B cell (primary cell): ENCODE measurements around the gene CARD8. TPM values are rescaled to one million over a fixed set of nuclear protein-coding genes. Genes with fewer than 3 reads are reported as not detected.
A peak's percentile ranks its signal among the peaks of the same experiment; 100 is the strongest.

Experiments used
- ATAC-seq: fragments of 200-7000 bp; cut with Tn5 transposase; one replicate; pipeline ENCODE4 v1.10.0; 2021; ENCODE audit warnings: low read depth, mild to moderate bottlenecking, moderate number of reproducible peaks, moderate library complexity
- CTCF ChIA-PET: fragments of 350-600 bp; sonication (Branson Sonifier 250); formaldehyde crosslinking; loops from one replicate; lab custom pipeline; 2021; ENCODE audit warnings: antibody characterized with exemption, inconsistent platforms; lab: Charles Lee
- POLR2A ChIA-PET: fragments of 350-600 bp; sonication (Branson Sonifier 250); formaldehyde crosslinking; loops from one replicate; lab custom pipeline; 2021; ENCODE audit warnings: antibody characterized with exemption; lab: Charles Lee
- DNase-seq: peaks from one replicate; pipeline ENCODE4 v3.0.0; 2013
- H2AFZ ChIP-seq: 2 replicates; pipeline ENCODE4 v1.6.1; 2012; ENCODE audit warnings: mild to moderate bottlenecking, low read depth, low read length; ENCODE audit not compliant: insufficient read depth, poor library complexity, severe bottlenecking
- H3K27ac ChIP-seq, 2 donors: 1 replicate in 1 of 2; 2 replicates in 1 of 2; pipeline ENCODE4 v1.5.1; 2012 to 2013; ENCODE audit warnings: low read length in 2 of 2, mild to moderate bottlenecking in 2 of 2, moderate library complexity in 1 of 2
- H3K27me3 ChIP-seq, 4 experiments: fragments of 200-600 bp in 1 of 4; sonication (generic) in 1 of 4; replicated peaks in 1 of 4; 1 replicate in 2 of 4; 2 replicates in 2 of 4; pipeline versions ENCODE4 v1.6.1 to v1.7.0; 2013 to 2016; ENCODE audit warnings: low read length in 3 of 4, mild to moderate bottlenecking in 2 of 4, mixed read lengths in 1 of 4, moderate library complexity in 1 of 4; ENCODE audit not compliant: insufficient read depth in 4 of 4, control insufficient read depth in 3 of 4; ENCODE audit errors: control extremely low read depth in 1 of 4
- H3K36me3 ChIP-seq, 2 experiments: replicated peaks in 1 of 2; 1 replicate in 1 of 2; 2 replicates in 1 of 2; pipeline versions ENCODE4 v1.6.1 to v1.7.1; 2013; ENCODE audit warnings: low read length in 1 of 2; ENCODE audit not compliant: insufficient read depth in 2 of 2, control insufficient read depth in 1 of 2; ENCODE audit errors: control extremely low read depth in 1 of 2, extremely low read depth in 1 of 2
- H3K4me1 ChIP-seq, 2 donors: fragments of 200-600 bp in 1 of 2; sonication (generic) in 1 of 2; 1 replicate in 1 of 2; 2 replicates in 1 of 2; pipeline versions ENCODE4 v1.5.1 to v1.6.1; 2013 to 2017; ENCODE audit warnings: low read length in 2 of 2; ENCODE audit not compliant: control insufficient read depth in 2 of 2, insufficient read depth in 2 of 2
- H3K4me2 ChIP-seq: replicated peaks from 2 replicates; pipeline ENCODE3; 2012; ENCODE audit warnings: mild to moderate bottlenecking, low read depth, low read length; ENCODE audit not compliant: poor library complexity, severe bottlenecking
- H3K4me3 ChIP-seq, 5 experiments: fragments of 200-600 bp in 1 of 5; sonication (generic) in 1 of 5; 1 replicate in 3 of 5; 2 replicates in 2 of 5; pipeline versions ENCODE4 v1.5.1 to v1.7.0; 2011 to 2016; ENCODE audit warnings: low read length in 4 of 5, mild to moderate bottlenecking in 4 of 5, low read depth in 2 of 5, control low read depth in 1 of 5, moderate library complexity in 1 of 5; ENCODE audit not compliant: insufficient read depth in 1 of 5; ENCODE audit errors: control extremely low read depth in 1 of 5, extremely low read depth in 1 of 5
- H3K79me2 ChIP-seq: fragments of 200-600 bp; sonication (generic); one replicate; pipeline ENCODE4 v1.6.0; 2016; ENCODE audit warnings: low read length; ENCODE audit not compliant: control insufficient read depth, insufficient read depth
- H3K9ac ChIP-seq: fragments of 200-600 bp; sonication (generic); 2 replicates; pipeline ENCODE4 v1.6.1; 2017; ENCODE audit warnings: mild to moderate bottlenecking, low read length, moderate library complexity
- H3K9me3 ChIP-seq, 3 donors: one replicate each; pipeline versions ENCODE4 v1.6.1 to v1.7.1; 2013; ENCODE audit warnings: low read length in 2 of 3; ENCODE audit not compliant: control insufficient read depth in 2 of 3, insufficient read depth in 1 of 3; ENCODE audit errors: control extremely low read depth in 1 of 3
- H4K20me1 ChIP-seq: 2 replicates; pipeline ENCODE4 v1.6.0; 2012; ENCODE audit warnings: mild to moderate bottlenecking, low read length; ENCODE audit not compliant: insufficient read depth, control insufficient read depth, poor library complexity, severe bottlenecking
- H3K27ac Mint-ChIP-seq: one replicate; pipeline ENCODE4 v1.8.0; 2021; ENCODE audit warnings: mixed read lengths
- H3K27me3 Mint-ChIP-seq: one replicate; pipeline ENCODE4 v1.8.0; 2021; ENCODE audit warnings: mixed read lengths
- H3K4me1 Mint-ChIP-seq: one replicate; pipeline ENCODE4 v1.8.0; 2021; ENCODE audit warnings: mixed read lengths
- H3K4me3 Mint-ChIP-seq: one replicate; pipeline ENCODE4 v1.8.0; 2021; ENCODE audit warnings: mixed read lengths
- H3K9me3 Mint-ChIP-seq: one replicate; pipeline ENCODE4 v1.8.0; 2022; ENCODE audit warnings: mixed read lengths; ENCODE audit not compliant: insufficient read depth
- CTCF ChIP-seq: fragments of 200-600 bp; IDR thresholded peaks from one replicate; pipeline ENCODE4 v1.8.0; 2022; ENCODE audit warnings: antibody characterized with exemption, mild to moderate bottlenecking
- EZH2 ChIP-seq: IDR thresholded peaks from 2 replicates; pipeline ENCODE4 v1.6.1; 2012; ENCODE audit warnings: borderline replicate concordance, low read depth, mild to moderate bottlenecking, moderate library complexity, low read length; ENCODE audit not compliant: insufficient read depth, poor library complexity, severe bottlenecking
- WGBS: methylation state at CpG from one replicate; pipeline ENCODE4 v1.1.5; 2013; ENCODE audit warnings: missing lambda C conversion rate; ENCODE audit not compliant: insufficient coverage; 5-methylcytosine and 5-hydroxymethylcytosine counted together
- intact Hi-C: fragments of 100-400 bp; cut with micrococcal nuclease; formaldehyde crosslinking; loops from one replicate; pipeline ENCODE4 v1.10.0; 2022
- polyA plus RNA-seq: library from polyadenylated mRNA; depleted of rRNA; stranded (reverse); fragments of >200 nt; gene quantifications from 2 replicates; pipeline ENCODE4 v1.2.3, GENCODE V29; 2012
- total RNA-seq, 2 donors: library from RNA; stranded (reverse); fragments of 120-200 nt in 1 of 2; gene quantifications; 1 replicate in 1 of 2; 2 replicates in 1 of 2; pipeline versions ENCODE4 v1.2.3 to v1.2.4, GENCODE V29; 2013 to 2022

Gene CARD8
- total and polyA plus RNA-seq, 2 donors (not counting 1 experiment from before 2014, with no cell fraction given) = 92.0 to 161 TPM

GRCh38 chr19:48248081-48248833, 7.5 kb downstream of the CARD8 start:
- H3K4me1 Mint-ChIP-seq = peaks cover 56% of the 10 kb centered on the region
- CTCF ChIA-PET = interaction anchor here (1.2 to 1.9 kb wide), 2 partner anchors 45 to 96 kb away, joined by 6 read pairs; no protein-coding TSS in a partner anchor
- 77% methylated on average over 4 of the region's 7 CpGs for WGBS
- Histone ChIP-seq H3K79me2 (peaks cover 71% of the 10 kb centered on the region), H2AFZ (peak overlapping the region; percentile 95), H3K9ac (peak overlapping the region; percentile 86), H3K4me3 (peak overlapping the region in 4 of 5 experiments; percentile 55 to 85 (median 73)), H4K20me1 (no peaks in the 10 kb centered on the region), H3K36me3 (peaks cover 6 to 10% of the 10 kb centered on the region in 2 experiments), H3K9me3 (no peaks in the 10 kb centered on the region), H3K4me2 (peak overlapping the region; percentile 91), H3K4me1 (peaks cover 27 to 35% of the 10 kb centered on the region in 2 donors), H3K27ac (peak overlapping the region; percentile 80 to 86), H3K27me3 (no peaks in the 10 kb centered on the region)
- H3K27me3 Mint-ChIP-seq = no peaks in the 10 kb centered on the region
- ATAC-seq (no peak), DNase-seq (no peak)
- H3K4me3 Mint-ChIP-seq = peak overlapping the region; percentile 75
- intact Hi-C loops = loop anchor here (5.0 kb wide), 1 partner anchor 46 kb away; no protein-coding TSS in a partner anchor
- POLR2A ChIA-PET = interaction anchor here (0.7 kb wide), 1 partner anchor 22 kb away, joined by 3 read pairs; no protein-coding TSS in a partner anchor
- TF ChIP-seq EZH2 (no peak), CTCF (no peak)
- peak overlapping the region; percentile 83 for H3K27ac Mint-ChIP-seq
- H3K9me3 Mint-ChIP-seq = no peaks in the 10 kb centered on the region

- 100% methylated on average over 1 of the region's 3 CpGs for WGBS
- Mint-ChIP-seq H3K27me3 (no peaks in the 10 kb centered on the region), H3K9me3 (no peaks in the 10 kb centered on the region), H3K4me3 (no peak overlapping the region), H3K27ac (peak overlapping the region; percentile 32), H3K4me1 (peaks cover 51% of the 10 kb centered on the region)
- H3K27me3 ChIP-seq = no peaks in the 10 kb centered on the region
- POLR2A ChIA-PET = no interaction called here
- DNase-seq (no peak), ATAC-seq (no peak)
- no peak overlapping the region for H3K9ac ChIP-seq
- no peak overlapping the region for H3K4me3 ChIP-seq
- no peak overlapping the region for H3K27ac ChIP-seq
- H4K20me1 ChIP-seq = no peaks in the 10 kb centered on the region
- no peaks in the 10 kb centered on the region for H3K9me3 ChIP-seq
- H3K4me1 ChIP-seq = peaks cover 27 to 35% of the 10 kb centered on the region in 2 donors
- peaks cover 70% of the 10 kb centered on the region for H3K79me2 ChIP-seq
- H2AFZ ChIP-seq = no peak overlapping the region
- intact Hi-C loops = loop anchor here (5.0 kb wide), 1 partner anchor 45 kb away; no protein-coding TSS in a partner anchor
- TF ChIP-seq EZH2 = no peak
- TF ChIP-seq CTCF = no peak
- H3K4me2 ChIP-seq = no peak overlapping the region
- H3K36me3 ChIP-seq = peaks cover 6 to 11% of the 10 kb centered on the region in 2 experiments
- CTCF ChIA-PET = no interaction called here
Observed at GRCh38 chr19:48247212-48247611, 8.5 kb downstream of the CARD8 start.
